Adipose tissue (tissue), 3 donors: ENCODE results near the gene SNORC. TPM values are rescaled to one million over a fixed set of nuclear protein-coding genes. Genes with fewer than 3 reads are reported as not detected.

Experiments
- polyA plus RNA-seq, 3 donors: library from polyadenylated mRNA; stranded (reverse); fragments of 200-250 nt; gene quantifications; one replicate each; pipeline ENCODE4 v1.2.3, GENCODE V29; 2013
- donor health status: healthy with polysubstance abuse.
- donor health status: Bipolar disorder and iron deficiency.
- donor health status: healthy.

The SNORC gene
- polyA plus RNA-seq, 3 donors: 0.34 to 0.91 (median 0.67) TPM

Other genes starting within 250 kb of the SNORC start
- 10 to 100 TPM in 2 of 3 donors, 1 to 10 TPM in 1; 2.6 to 59.5 (median 18.9) TPM for gene EFHD1, start 236.7 kb upstream of the SNORC start, polyA plus RNA-seq
- gene GIGYF2, start 172.9 kb upstream of the SNORC start, polyA plus RNA-seq: 10 to 100 TPM; 14.6 to 23.6 (median 17.0) TPM
- under 1 TPM in 1 of 3 donors, not detected in 2; 0.15 TPM for gene KCNJ13, start 93.7 kb upstream of the SNORC start, polyA plus RNA-seq
- 1 to 10 TPM in 1 of 3 donors, under 1 TPM in 2; 0.11 to 2.2 (median 0.58) TPM for gene NGEF, start 143.0 kb downstream of the SNORC start, polyA plus RNA-seq
- not detected for gene NEU2, start 162.4 kb downstream of the SNORC start, polyA plus RNA-seq
- gene INPP5D, start 190.1 kb downstream of the SNORC start, polyA plus RNA-seq: 10 to 100 TPM in 1 of 3 donors, 1 to 10 TPM in 2; 2.8 to 15.2 (median 8.1) TPM